Keratinocyte (primary cell): ENCODE results near the gene MAMDC2. TPM values are rescaled to one million over a fixed set of nuclear protein-coding genes. Genes with fewer than 3 reads are reported as not detected.

Experiments used
- DNase-seq: peaks from one replicate; pipeline ENCODE4 v3.0.0-alpha.2; 2011; ENCODE audit warnings: low read depth, missing footprints, low spot score
- FAIRE-seq: peaks from 2 replicates; lab custom pipeline; 2011; peaks lifted over from hg19 to GRCh38; lab: Jason Lieb, UNC
- H2AFZ ChIP-seq: 2 replicates; pipeline ENCODE4 v1.6.0; 2012; ENCODE audit warnings: low read length, control low read depth, inconsistent platforms; ENCODE audit not compliant: control insufficient read depth
- H3K27ac ChIP-seq: 2 replicates; pipeline ENCODE4 v1.5.1; 2011; ENCODE audit warnings: low read length; ENCODE audit not compliant: control insufficient read depth, insufficient read depth
- H3K27me3 ChIP-seq: 3 replicates; pipeline ENCODE4 v1.6.0; 2011; ENCODE audit warnings: low read length; ENCODE audit not compliant: control insufficient read depth, insufficient read depth; ENCODE audit errors: extremely low read depth
- H3K36me3 ChIP-seq, 2 experiments: 2 replicates in 1 of 2; 3 replicates in 1 of 2; pipeline ENCODE4 v1.5.1; 2011; ENCODE audit warnings: low read length in 2 of 2, mild to moderate bottlenecking in 1 of 2; ENCODE audit not compliant: control insufficient read depth in 2 of 2, insufficient read depth in 2 of 2; ENCODE audit errors: extremely low read depth in 1 of 2
- H3K4me1 ChIP-seq: 3 replicates; pipeline ENCODE4 v1.5.1; 2011; ENCODE audit warnings: low read length; ENCODE audit not compliant: control insufficient read depth, insufficient read depth; ENCODE audit errors: extremely low read depth
- H3K4me2 ChIP-seq: 3 replicates; pipeline ENCODE4 v1.6.0; 2011; ENCODE audit warnings: low read depth, low read length; ENCODE audit not compliant: control insufficient read depth, insufficient read depth; ENCODE audit errors: extremely low read depth
- H3K4me3 ChIP-seq, 3 experiments: fragments of 200-600 bp in 1 of 3; sonication (generic) in 1 of 3; 2 replicates in 2 of 3; 3 replicates in 1 of 3; pipeline ENCODE4 v1.5.1; 2011 to 2016; ENCODE audit warnings: low read length in 3 of 3, mild to moderate bottlenecking in 3 of 3, control low read depth in 2 of 3, inconsistent platforms in 1 of 3, low read depth in 1 of 3, mixed read lengths in 1 of 3, mixed run types in 1 of 3, moderate library complexity in 1 of 3; ENCODE audit not compliant: control insufficient read depth in 2 of 3, insufficient read depth in 2 of 3; ENCODE audit errors: extremely low read depth in 1 of 3
- H3K79me2 ChIP-seq: 2 replicates; pipeline ENCODE4 v1.6.0; 2012; ENCODE audit warnings: low read length; ENCODE audit not compliant: control insufficient read depth, insufficient read depth
- H3K9ac ChIP-seq: 3 replicates; pipeline ENCODE4 v1.6.0; 2011; ENCODE audit warnings: low read length; ENCODE audit not compliant: control insufficient read depth, insufficient read depth; ENCODE audit errors: extremely low read depth
- H3K9me1 ChIP-seq: 3 replicates; pipeline ENCODE4 v1.6.0; 2011; ENCODE audit warnings: low read length; ENCODE audit not compliant: control insufficient read depth, insufficient read depth; ENCODE audit errors: extremely low read depth
- H3K9me3 ChIP-seq: 2 replicates; pipeline ENCODE4 v1.5.1; 2012; ENCODE audit warnings: low read depth, low read length; ENCODE audit not compliant: control insufficient read depth
- H4K20me1 ChIP-seq: 3 replicates; pipeline ENCODE4 v1.6.0; 2011; ENCODE audit warnings: low read length; ENCODE audit not compliant: control insufficient read depth, insufficient read depth; ENCODE audit errors: extremely low read depth
- CTCF ChIP-seq, 3 experiments: IDR thresholded peaks in 1 of 3; conservative IDR thresholded peaks in 1 of 3; optimal IDR thresholded peaks in 1 of 3; 2 replicates in 2 of 3; 3 replicates in 1 of 3; pipeline versions ENCODE3 to v1.5.1; 2011; ENCODE audit warnings: low read length in 3 of 3, mild to moderate bottlenecking in 3 of 3, moderate library complexity in 2 of 3, control low read depth in 1 of 3, inconsistent platforms in 1 of 3; ENCODE audit not compliant: insufficient read depth in 2 of 3; ENCODE audit errors: extremely low read depth in 1 of 3
- EZH2 ChIP-seq: IDR thresholded peaks from one replicate; pipeline ENCODE4 v1.6.1; 2012; ENCODE audit warnings: inconsistent platforms, mild to moderate bottlenecking, low read length, moderate library complexity
- dilution Hi-C: fragments of 300-500 bp; cut with MboI; formaldehyde crosslinking; loops from one replicate; pipeline ENCODE4 v1.7.0; 2020; ENCODE audit warnings: low sequenced_read_pairs; ENCODE audit not compliant: extremely low pct_ligation_motif_present
- polyA plus RNA-seq, 5 experiments: library from polyadenylated mRNA; depleted of rRNA in 3 of 5; stranded (reverse) in 3 of 5; stranded (forward) in 1 of 5; unstranded in 1 of 5; fragments of >200 nt; gene quantifications; 1 replicate in 1 of 5; 2 replicates in 3 of 5; 3 replicates in 1 of 5; pipeline versions ENCODE4 v1.2.1 to v1.2.3, GENCODE V29; 2011 to 2012; ENCODE audit warnings: missing spikeins in 2 of 5, low read depth in 1 of 5, low replicate concordance in 1 of 5

The MAMDC2 gene
- polyA plus RNA-seq, 1 donor (not counting 4 experiments of a cell fraction or from before 2014, with no cell fraction given): 4.2 TPM

- no peaks in the 10 kb centered on the region for H3K36me3 ChIP-seq
- H3K4me3 ChIP-seq: peak overlapping the region in 1 of 3 experiments; percentile 18
- H3K79me2 ChIP-seq: no peaks in the 10 kb centered on the region
- no peaks in the 10 kb centered on the region for H3K27me3 ChIP-seq
- no peak for DNase-seq
- H3K4me1 ChIP-seq: peaks cover 36% of the 10 kb centered on the region
- H3K4me2 ChIP-seq: peak overlapping the region; percentile 66
- dilution Hi-C loops: no loop called here
- H2AFZ ChIP-seq: no peak overlapping the region
- no peaks in the 10 kb centered on the region for H4K20me1 ChIP-seq
- FAIRE-seq: no peak
- peak overlapping the region; percentile 30 for H3K27ac ChIP-seq
- no peaks in the 10 kb centered on the region for H3K9me1 ChIP-seq
- H3K9me3 ChIP-seq: no peaks in the 10 kb centered on the region
- TF ChIP-seq EZH2 (no peak), CTCF (optimal IDR thresholded peaks at IDR 0.05 in 1 of 3, IDR thresholded peaks at IDR 0.05 in 1 of 3, conservative IDR thresholded peaks at IDR 0.05 in 1 of 3; ENCODE audit: extremely low read depth in 1 of 3, insufficient read depth in 2 of 3, low read length in 3 of 3) (no peak)
- H3K9ac ChIP-seq: no peak overlapping the region
Observed at GRCh38 chr9:70054521-70054920, 10.9 kb downstream of the MAMDC2 start.

DNA sequence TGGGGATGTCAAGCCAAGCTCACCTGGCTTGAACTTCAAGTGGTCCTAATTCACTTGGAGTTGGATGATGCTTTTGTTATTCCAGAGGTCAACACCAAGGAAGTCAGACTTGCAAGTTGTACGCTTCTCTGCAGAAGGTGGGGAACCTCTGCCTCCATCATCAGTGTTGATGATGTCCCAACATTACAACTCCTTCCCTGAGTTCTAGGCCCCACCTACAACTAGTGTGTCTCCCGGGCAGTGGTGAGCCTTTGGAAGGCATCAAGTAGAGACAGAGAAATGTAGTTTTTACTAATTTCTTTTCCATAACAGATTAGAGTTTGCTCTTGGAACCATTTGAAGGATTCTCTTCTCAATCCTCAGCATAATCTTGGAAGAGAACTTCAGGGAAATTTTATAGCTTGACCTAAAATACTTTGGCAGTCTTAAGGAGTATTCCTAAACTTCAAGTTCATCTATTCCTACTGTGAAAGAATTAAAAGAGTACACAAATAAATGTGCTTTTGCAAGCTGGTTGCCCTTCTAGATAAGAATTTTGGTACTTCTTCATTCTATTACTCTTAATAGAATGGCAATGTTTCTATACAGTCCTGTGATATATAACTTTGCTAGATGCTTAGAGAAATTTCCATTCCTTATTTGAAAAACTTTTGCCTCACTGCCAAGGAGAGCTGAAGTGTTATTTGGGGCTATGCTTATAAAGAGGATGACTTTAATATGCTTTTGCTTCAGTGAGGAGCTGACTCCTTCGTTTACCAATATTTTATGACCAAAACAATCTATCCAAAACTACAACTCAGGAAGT, 12.0 kb downstream of the MAMDC2 start:
- H4K20me1 ChIP-seq: no peaks in the 10 kb centered on the region
- H2AFZ ChIP-seq: no peak overlapping the region
- H3K27ac ChIP-seq: no peak overlapping the region
- no peaks in the 10 kb centered on the region for H3K9me3 ChIP-seq
- no peaks in the 10 kb centered on the region for H3K36me3 ChIP-seq
- DNase-seq (no peak), FAIRE-seq (peak; percentile 70)
- H3K4me3 ChIP-seq: no peak overlapping the region
- dilution Hi-C loops: no loop called here
- H3K27me3 ChIP-seq: no peaks in the 10 kb centered on the region
- no peak overlapping the region for H3K9ac ChIP-seq
- no peaks in the 10 kb centered on the region for H3K79me2 ChIP-seq
- H3K4me1 ChIP-seq: peaks cover 40% of the 10 kb centered on the region
- no peak for TF ChIP-seq EZH2
- H3K4me2 ChIP-seq: no peak overlapping the region
- no peaks in the 10 kb centered on the region for H3K9me1 ChIP-seq
